HG03095 (cell line): ENCODE data around the gene MIGA1.
"Not testable (repeated sequence)": the region's sequence is repeated elsewhere in the genome, so short reads cannot be mapped to it uniquely, and the experiment has no call there.

Experiments
- ATAC-seq: cut with Tn5 transposase; IDR thresholded peaks from one replicate; pipeline ENCODE4 v1.9.1; 2021; ENCODE audit warnings: moderate library complexity; ENCODE audit not compliant: unreplicated experiment

MIGA1 gene

DNA sequence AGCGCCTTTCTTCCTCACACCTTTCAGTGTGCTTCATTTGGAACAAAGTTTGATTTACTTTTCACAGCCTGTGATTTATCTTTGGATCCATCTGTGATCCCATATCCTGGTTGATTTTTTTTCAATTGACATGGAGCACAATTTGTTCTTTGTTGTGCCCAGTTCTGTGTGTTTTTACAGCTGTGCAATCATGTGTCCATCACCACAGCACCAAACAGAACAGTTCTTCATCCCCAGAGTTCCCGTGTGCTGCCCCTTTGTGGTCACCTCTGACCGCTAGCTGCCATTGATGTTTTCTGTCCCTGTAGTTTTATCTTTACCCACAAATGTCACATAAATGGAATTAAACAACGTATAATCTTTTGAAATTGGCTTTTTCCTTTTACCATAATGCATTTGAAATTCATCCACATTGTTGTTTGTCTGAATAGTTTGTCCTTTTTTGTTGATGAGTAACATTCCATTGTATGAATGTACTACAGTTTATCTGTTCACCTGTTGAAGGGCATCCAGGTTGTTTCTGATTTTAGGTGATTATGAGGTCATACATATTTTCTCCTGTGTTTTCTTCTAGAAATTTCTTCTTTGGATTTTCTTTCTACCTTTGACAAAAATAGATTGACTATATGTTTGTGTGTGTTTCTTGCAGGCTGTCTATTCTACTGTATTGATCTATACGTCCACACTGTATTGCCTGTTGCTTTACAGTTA lies 17.4 kb downstream of the MIGA1 start:
- no peak for ATAC-seq

DNA sequence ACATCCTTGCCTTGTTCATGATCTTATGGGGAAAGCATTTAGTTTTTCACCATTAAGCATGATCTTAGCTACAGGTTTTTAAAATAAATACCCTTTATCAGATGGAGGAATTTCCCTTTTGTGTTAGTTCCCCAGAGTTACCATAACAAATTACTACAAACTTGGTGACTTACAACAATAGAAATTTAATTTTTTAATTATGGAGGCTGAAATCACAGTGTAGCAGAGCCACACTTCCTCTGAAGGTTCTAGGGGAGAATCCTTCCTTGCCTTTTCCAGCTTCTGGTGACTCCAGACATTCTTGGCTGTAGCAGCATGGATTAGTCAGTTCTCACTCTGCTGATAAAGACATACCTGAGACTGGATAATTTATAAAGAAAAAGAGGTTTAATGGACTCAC lies 18.5 kb downstream of the MIGA1 start:
- ATAC-seq = no peak

DNA sequence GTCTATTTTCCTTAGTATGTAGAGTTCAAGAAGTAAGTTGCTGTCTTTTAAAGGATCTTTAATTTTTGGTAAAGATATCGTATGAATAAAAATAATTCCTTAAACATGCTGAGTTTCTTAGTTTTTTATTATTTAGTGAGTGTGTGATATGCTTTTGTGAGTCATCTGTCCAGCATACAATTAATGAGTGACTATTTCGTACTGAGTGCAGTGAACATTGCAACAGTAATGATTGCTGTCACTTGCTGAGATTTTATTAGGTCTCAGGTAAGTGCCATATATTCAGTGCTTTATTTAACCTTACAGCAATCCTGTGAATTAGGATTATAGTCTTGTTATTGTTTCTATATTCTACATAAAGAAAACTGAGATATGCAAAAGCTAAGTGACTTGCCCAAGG lies 22.6 kb downstream of the MIGA1 start:
- no peak for ATAC-seq

DNA sequence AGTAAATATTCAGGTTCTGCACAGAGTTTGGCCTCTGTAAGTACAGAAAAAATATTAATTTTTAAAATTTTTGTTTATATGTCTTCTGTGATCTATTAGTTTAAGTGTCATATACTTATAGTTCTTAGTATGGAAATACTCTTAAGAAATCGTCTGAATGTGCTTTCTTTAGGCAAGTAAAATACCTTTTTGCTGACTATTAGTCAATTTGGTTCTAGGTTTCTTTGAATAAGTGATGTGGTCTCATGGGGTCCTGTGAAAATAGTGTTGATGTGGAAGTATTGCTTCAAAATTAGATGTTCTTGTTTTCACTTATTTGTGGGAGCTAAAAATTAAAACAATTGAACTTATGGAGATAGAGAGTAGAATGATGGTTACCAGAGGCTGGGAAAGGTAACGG lies 23.9 kb downstream of the MIGA1 start:
- no peak for ATAC-seq

DNA sequence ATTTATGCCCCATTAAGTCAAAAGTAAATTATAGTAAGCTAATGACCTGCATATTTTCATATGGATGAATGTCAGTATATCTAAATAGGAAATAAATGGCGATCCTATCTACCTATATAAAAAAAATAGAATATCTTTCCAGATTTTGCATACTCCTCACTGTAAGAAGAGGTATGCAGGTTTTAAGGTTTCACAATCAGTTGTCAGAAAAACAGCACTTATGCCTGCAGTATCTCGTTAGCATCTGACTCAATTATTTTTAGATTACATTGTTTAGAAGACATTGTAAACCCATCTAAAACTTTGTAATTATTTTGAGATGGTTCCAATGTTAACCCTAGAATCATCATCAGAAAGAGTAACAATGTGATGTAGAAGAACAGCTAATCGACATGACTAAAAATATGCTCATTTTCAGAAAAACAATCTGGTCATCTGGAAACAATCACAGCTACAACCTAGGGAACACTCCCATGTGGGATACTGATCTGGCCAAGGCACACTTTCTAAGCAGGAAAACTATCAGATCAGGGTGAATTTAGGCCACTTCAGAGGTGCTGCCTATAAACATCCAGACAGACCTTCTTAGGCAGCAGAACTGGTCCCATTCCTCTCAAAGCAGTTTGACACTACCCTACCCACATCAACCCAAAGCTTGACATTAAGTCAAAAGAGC lies 30.5 kb downstream of the MIGA1 start:
- ATAC-seq = not testable (repeated sequence)

DNA sequence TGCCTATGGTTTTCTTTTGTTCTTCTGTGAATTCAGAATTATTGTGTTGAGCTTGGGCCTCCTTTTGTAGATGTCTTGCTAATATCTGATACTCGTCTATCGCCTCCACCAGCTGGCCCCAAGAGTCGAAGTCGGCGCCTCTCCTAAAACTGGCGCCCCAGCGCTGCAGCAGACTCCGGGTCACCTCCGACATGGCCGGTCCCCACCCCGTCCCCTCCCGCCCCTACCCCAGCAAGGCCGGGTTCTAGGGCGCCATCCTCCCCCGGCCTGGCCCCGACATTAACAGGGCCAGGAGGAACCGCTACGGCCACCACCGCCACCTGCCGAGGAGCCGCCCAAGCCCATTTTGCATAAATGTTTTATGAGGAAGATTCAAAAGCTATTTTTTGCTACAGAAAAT lies 32.1 kb downstream of the MIGA1 start:
- ATAC-seq = peak; percentile 46

DNA sequence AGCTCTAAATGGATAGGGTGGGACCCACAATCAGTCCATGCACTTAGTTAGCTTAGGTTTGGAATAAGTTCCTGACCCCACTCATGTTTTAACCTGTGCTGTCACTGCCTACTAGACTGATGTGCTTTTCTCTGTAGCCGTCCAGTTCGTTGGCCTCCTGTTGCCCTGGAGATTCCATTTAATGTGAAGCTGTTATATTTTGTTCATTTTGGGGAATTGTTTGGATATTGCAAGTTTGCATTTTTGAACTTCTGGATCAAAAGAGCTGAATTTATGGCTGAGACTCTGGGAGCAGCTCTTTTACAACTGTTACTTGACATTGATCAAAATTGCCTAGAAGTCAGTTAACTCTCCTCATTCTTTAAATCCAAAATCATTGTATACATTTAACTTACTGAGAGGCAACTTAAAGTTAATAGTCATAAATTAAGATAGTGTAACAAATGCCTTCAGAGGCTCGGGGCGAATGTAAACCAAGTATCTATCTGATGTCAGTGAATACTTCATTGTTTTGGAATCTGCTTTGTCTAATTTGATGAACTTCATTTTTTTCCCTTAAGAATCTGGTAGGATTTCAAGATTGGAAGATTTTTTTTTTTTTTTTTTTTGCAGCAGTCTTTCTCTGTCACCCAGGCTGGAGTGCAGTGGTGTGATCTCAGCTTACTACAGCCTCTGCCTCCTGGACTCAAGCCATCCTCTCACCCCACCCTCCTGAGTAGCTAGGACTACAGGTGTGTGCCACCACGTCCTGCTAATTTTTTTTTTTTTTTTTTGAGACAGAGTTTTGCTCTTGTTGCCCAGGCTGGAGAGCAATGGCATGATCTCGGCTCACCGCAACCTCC lies 38.1 kb downstream of the MIGA1 start:
- ATAC-seq = no peak

DNA sequence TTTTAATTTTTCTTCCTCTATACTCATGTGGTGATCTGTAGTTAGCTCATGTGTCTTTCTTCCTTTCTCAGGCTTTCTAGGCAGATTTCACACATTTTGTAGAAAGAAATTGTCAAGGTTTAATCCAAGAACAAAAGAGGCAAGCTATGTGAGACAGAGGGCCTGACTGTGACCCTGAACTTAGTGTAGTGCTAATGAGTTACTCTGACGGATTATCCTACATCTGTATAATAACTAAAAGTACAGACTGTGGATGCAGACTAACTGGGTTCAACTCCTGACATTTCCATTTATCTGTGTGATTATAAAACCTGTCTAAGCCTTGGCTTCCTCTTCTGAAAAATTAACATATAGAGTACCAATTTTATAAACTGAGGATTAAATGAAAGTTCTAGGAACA lies 40.7 kb downstream of the MIGA1 start:
- no peak for ATAC-seq

DNA sequence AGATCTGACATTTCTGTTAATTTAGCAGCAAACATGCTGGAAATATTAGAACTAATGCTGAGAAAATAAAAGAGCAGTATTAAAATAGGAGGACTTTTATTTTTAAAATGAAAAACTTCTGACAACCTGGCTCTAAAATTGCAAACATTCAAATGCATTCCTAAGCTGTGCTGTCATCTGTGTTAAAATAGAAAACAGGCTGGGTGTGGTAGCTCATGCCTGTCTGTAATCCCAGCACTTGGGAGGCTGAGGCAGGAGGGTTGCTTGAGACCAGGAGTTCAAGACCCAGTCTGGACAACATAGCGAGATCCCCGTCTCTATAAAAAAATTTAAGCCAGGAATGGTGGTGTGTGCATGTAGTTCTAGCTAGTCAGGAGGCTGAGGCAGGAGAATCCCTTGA lies 44.6 kb downstream of the MIGA1 start:
- ATAC-seq = no peak

DNA sequence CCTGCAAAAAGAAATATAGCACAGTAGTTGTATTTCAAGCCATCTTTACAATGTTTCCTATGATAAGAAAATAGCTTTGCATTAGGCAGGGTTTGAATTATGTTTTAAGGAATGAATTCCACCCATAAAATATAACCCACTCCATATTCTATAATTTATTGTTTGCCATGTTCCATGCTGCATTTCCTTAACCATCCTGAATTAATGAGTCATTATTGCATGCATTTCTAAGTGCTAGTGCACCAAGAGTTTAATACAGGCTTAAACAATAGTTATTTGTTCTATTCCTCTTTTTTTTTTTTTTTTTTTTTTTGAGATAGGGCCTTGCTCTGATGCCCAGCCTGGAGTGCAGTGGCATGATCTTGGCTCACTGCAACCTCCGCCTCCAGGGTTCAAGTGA lies 45.2 kb downstream of the MIGA1 start:
- ATAC-seq = no peak

DNA sequence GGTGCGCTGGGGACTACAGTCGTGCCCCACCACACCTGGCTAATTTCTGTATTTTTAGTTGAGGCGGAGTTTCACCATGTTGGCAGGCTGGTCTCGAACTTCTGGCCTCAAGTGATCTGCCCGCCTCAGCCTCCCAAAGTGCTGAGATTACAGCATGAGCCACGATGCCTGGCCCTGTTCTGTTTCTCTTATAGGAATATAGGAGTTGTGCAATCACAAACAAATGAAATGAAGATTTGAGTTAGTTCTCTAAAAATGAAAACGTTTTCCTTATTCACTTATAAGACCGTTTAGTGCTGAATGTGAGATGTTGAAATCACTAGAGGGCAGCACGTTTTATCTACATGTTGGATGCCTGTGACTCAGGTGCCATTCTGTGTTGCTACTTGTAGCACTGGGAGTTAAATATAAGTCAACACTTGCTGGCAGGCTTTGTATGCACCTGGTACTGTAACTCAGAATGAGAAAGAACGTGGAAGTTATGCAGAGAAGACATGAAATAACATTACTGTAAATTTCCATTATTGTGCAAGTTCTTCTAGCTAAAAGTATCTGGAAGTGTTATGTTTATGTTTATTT lies 45.8 kb downstream of the MIGA1 start:
- peak; percentile 65 for ATAC-seq

DNA sequence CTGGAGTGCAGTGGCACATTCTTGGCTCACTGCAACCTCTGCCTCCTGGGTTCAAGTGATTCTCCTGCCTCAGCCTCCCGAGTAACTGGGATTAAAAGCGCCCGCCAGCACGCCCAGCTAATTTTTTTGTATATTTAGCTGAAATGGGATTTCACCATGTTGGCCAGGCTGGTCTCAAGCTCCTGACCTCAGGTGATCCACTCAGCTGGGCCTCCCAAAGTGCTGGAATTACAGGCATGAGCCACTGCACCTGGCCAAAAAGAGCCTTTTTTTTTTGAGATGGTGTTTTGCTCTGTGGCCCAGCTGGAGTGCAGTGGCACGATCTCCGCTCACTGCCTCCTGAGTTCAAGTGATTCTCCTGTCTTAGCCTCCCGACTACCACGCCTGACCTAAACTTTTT lies 47.4 kb downstream of the MIGA1 start:
- ATAC-seq = not testable (repeated sequence)

DNA sequence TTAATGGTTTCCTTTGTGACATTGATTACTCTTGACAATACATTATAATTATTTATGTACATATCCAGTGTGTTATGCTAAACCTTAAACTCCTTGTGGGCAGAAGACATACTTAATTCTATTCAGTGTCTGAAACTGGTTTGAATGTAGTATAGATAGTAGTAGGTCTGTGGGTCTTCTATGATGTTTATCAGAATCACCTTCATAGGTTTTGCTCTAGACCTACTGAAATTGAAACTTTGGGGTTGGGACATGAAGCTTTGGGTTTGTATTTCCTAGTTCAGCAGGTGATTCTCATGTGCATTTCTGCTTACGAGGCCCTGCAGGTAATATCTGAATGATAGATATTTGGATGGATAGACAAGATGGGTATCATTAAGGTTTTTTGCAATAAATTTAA lies 48.6 kb downstream of the MIGA1 start:
- ATAC-seq = no peak

DNA sequence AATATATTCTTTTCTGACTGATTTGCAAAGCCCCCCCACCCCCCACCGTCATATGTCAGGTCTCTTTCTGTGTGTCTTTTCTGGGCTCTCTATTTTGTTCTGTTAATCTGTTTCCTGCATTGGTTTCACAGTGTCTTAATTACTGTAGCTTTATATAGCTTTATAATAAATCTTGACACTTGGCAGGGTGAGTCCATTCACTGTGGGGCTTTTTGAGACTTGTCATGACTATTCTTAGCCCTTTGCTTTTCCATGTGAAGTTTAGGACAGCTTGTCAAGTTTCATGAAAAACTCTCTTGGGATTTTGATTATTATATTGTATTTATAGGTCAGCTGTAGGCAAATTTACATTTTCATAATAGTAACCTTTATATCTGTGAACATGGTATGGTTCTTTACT lies 50.4 kb downstream of the MIGA1 start:
- ATAC-seq = no peak

DNA sequence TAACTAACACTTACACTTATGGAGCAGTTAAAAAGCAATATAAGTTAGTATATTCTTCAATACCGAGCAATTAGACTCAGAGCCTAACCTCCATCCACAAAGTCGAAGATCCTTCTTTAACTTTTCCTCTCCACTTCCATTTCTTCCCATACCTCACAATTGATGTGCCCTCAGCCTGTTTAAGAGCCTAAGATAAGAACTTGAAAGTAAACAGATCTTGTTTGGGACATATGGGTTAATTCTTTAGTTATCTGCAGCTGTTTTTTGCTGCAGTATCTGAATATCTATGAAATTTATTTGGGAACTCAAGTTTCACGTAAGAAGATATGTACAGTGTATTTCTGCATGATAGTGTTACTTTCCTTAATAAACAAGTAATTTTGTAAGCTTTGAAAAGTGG lies 51.5 kb downstream of the MIGA1 start:
- ATAC-seq = no peak

DNA sequence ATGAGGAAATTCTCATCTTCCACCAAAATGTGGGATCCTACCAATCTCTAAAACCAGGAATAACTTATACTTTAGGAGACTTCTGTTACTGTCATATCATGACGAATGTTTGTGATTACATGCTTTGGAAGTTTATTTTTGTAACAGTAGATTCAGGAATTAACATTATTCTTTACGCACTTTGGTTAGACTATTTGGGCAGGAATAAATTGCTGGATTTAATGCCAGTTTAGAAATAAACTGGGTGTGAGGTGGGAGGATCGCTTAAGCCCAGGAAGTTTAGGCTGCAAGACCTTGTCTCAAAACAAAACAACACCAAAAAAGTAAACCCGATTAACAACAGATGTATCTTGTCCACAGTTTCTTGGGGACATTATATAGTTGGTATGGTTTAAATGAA lies 52.1 kb downstream of the MIGA1 start:
- ATAC-seq = no peak

DNA sequence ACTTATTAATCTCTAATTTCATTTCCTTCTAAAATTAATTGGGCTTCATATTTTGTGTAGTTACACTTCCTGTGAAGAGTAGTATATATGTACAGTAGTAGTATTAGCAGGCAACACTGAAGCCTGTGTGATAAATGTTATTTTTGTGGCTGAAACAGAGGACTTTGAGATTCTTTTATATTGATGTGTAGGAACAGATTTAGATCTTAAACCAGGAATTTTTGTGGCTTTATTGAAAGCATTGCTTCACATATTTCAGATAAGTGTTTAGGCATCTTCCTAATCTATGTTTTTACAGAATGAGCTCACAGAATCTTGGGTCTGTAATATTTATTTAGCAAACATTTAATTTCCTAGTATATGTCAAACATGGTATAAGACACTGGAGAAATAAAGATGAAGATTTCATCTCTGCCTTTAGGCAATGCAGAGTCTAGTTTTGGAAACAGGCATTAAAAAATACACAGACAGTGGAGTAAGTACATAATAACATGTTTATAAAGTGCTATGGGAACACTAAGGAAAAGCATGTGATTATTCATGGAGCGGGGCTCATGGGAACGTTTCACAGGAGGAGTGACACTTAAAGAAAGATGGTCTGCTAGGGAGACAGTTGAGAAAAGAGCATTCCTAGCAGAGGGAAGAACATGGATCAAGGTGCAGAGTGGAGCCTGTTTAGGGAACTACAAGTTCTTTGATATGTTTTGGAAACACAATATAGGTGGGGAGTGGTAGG lies 52.7 kb downstream of the MIGA1 start:
- no peak for ATAC-seq

DNA sequence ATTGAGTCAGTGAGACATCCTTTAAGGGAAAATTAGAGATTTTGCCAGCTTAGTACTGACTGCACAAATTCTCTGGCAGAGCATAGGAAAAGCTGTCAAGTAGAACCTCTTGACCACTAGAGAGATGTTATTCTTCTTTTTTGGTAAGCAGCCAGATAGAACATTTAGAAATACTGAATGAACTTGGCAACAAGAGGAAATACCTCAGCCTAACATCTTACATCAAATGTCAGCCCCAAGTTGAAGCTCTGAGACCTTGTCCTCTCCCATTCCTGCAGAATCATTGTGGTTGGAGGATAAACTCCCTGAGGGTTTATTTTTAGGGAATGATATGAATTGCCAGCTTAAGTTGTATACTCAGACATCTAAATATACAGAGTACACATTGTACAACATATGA lies 53.5 kb downstream of the MIGA1 start:
- ATAC-seq = no peak

DNA sequence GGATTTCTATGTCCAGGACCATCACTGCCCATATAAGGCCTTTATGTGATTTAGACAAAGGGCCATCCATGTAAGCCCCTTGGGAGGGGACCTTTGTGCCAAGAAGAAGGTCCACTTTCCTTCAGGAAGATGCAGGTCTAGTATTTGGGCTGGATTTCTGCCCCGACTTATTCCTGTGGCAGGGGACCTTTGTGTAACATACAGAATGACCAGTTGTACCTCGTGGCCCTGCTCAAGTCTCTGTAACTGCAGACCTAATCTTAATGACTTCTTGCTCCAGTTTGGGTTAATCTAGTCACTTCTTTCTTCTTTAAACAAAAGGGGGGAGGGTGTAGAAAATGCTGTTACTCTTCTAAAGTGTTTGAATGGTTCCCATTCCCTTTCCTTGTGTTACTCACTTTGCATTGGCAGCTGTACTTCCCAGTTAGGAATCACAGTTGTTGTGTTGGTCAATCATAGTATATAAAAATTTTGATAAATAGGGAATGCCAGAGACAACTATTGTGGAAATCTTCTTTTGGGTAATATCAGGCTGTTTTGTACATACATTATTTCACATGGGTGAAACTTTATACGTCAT lies 54.2 kb downstream of the MIGA1 start:
- ATAC-seq = no peak

DNA sequence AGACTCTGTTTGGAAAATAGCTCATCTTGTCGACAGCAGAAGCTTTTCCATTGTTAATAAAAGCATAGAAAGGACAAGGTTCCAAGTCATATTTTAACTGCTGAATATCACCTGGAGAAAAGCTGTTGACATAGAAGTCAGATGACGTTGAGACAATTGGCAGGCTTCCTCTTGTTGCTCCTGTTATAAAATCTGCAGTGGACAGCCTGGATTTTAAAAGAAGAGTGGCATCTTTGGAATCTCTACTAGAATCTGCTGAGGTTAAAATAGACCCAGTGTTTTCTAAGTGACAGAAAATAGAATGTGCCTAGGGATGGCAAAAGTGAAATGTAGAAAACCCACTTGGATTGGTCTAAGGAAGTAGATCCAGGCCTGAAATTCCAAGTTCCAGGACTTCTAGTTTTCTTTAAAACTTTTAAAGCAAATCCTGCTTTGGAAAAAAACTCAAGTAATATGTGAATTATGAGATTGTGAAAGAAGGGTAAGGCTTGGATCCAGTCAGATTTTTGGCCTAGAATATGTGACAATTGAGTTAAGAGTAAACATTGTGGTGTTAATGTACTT lies 55.4 kb downstream of the MIGA1 start:
- no peak for ATAC-seq
